ENCODE data around the gene PPP4R1.

DNA sequence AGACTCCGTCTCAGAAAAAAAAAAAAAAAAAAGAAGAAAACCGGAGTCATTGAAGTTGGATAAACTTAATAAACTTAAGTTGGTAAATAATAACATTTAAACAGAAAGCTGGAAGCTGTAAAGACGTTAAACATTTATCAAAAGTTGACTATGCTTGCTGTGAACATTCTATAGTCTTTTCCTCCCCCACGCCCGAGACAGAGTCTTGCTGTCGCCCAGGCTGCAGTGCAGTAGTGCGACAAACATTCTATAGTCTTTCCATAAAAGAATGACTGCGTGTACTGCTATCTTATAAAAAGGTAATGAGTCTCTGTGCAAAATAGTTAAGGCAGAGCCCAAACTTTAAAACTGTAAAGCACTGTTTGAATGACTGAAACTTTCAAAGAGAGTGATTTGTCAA is 45.2 kb downstream of the PPP4R1 start:
- TF ChIP-seq, protein P1, sequence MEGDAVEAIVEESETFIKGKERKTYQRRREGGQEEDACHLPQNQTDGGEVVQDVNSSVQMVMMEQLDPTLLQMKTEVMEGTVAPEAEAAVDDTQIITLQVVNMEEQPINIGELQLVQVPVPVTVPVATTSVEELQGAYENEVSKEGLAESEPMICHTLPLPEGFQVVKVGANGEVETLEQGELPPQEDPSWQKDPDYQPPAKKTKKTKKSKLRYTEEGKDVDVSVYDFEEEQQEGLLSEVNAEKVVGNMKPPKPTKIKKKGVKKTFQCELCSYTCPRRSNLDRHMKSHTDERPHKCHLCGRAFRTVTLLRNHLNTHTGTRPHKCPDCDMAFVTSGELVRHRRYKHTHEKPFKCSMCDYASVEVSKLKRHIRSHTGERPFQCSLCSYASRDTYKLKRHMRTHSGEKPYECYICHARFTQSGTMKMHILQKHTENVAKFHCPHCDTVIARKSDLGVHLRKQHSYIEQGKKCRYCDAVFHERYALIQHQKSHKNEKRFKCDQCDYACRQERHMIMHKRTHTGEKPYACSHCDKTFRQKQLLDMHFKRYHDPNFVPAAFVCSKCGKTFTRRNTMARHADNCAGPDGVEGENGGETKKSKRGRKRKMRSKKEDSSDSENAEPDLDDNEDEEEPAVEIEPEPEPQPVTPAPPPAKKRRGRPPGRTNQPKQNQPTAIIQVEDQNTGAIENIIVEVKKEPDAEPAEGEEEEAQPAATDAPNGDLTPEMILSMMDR (IDR thresholded peaks at IDR 0.05 in 2 of 3, conservative IDR thresholded peaks at IDR 0.05 in 1 of 3; ENCODE audit: borderline replicate concordance in 1 of 3, insufficient read depth in 1 of 3, low read depth in 2 of 3, low read length in 2 of 3), result no peak
- no peak for TF ChIP-seq POLR2A (IDR thresholded peaks at IDR 0.05; ENCODE audit: borderline replicate concordance, extremely low read depth, insufficient read depth, insufficient read length)
- no peak for TF ChIP-seq POLR2AphosphoS5 (IDR thresholded peaks at IDR 0.05; ENCODE audit: low read depth, low read length)
- no peak for TF ChIP-seq SIN3A (IDR thresholded peaks at IDR 0.05; ENCODE audit: low read depth)
- no peak for TF ChIP-seq RAD21 (IDR thresholded peaks at IDR 0.05; ENCODE audit: low read depth)
- TF ChIP-seq EZH2 (IDR thresholded peaks at IDR 0.05), result no peak
- no peak for TF ChIP-seq ZNF274 (IDR thresholded peaks at IDR 0.05; ENCODE audit: low read depth, low read length)
- TF ChIP-seq, protein P2, sequence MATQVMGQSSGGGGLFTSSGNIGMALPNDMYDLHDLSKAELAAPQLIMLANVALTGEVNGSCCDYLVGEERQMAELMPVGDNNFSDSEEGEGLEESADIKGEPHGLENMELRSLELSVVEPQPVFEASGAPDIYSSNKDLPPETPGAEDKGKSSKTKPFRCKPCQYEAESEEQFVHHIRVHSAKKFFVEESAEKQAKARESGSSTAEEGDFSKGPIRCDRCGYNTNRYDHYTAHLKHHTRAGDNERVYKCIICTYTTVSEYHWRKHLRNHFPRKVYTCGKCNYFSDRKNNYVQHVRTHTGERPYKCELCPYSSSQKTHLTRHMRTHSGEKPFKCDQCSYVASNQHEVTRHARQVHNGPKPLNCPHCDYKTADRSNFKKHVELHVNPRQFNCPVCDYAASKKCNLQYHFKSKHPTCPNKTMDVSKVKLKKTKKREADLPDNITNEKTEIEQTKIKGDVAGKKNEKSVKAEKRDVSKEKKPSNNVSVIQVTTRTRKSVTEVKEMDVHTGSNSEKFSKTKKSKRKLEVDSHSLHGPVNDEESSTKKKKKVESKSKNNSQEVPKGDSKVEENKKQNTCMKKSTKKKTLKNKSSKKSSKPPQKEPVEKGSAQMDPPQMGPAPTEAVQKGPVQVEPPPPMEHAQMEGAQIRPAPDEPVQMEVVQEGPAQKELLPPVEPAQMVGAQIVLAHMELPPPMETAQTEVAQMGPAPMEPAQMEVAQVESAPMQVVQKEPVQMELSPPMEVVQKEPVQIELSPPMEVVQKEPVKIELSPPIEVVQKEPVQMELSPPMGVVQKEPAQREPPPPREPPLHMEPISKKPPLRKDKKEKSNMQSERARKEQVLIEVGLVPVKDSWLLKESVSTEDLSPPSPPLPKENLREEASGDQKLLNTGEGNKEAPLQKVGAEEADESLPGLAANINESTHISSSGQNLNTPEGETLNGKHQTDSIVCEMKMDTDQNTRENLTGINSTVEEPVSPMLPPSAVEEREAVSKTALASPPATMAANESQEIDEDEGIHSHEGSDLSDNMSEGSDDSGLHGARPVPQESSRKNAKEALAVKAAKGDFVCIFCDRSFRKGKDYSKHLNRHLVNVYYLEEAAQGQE (IDR thresholded peaks at IDR 0.05; ENCODE audit: low read depth), result no peak
- TF ChIP-seq EZH2phosphoT487 (IDR thresholded peaks at IDR 0.05; ENCODE audit: borderline replicate concordance), result no peak
- TF ChIP-seq JUND (IDR thresholded peaks at IDR 0.05), result no peak
- no peak for TF ChIP-seq MAX (IDR thresholded peaks at IDR 0.05)

Measured in HCT116 (cell line).